IPS-NIHi7 (cell line): ENCODE data around the gene BDKRB2.

Experiments used
- DNase-seq: peaks from one replicate; pipeline ENCODE4 v3.0.0; 2012; ENCODE audit warnings: mixed read lengths; ENCODE audit errors: extremely low spot score

Gene BDKRB2

GRCh38 chr14:96204151-96205058, at the start of gene BDKRB2:
BDKRB2 (plus strand) TSS chr14:96204839; CDS start chr14:96237108, 32,269 bp downstream.
- peak; percentile 87 for DNase-seq

GRCh38 chr14:96154900-96155299, 49.7 kb upstream of the BDKRB2 start:
- DNase-seq, result no peak

GRCh38 chr14:96156804-96157760, 47.6 kb upstream of the BDKRB2 start:
- DNase-seq, result no peak

DNA sequence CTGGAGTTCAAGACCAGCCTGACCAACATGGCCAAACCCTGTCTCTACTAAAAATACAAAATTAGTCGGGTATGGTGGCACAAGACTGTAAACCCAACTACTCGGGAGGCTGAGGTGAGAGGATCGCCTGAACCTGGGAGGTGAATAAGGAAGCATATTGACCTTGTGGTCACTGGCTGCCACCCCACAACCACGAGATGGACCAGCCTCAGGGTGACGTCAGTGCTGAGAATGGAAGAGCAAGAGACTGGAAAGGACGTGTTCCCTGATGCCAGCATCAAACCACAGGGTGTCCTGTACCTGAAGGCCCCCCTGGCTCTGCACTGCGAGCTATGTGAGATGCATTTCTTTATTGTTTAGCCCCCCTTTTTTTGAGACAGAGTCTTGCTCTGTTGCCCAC, 45.9 kb upstream of the BDKRB2 start:
- no peak for DNase-seq

DNA sequence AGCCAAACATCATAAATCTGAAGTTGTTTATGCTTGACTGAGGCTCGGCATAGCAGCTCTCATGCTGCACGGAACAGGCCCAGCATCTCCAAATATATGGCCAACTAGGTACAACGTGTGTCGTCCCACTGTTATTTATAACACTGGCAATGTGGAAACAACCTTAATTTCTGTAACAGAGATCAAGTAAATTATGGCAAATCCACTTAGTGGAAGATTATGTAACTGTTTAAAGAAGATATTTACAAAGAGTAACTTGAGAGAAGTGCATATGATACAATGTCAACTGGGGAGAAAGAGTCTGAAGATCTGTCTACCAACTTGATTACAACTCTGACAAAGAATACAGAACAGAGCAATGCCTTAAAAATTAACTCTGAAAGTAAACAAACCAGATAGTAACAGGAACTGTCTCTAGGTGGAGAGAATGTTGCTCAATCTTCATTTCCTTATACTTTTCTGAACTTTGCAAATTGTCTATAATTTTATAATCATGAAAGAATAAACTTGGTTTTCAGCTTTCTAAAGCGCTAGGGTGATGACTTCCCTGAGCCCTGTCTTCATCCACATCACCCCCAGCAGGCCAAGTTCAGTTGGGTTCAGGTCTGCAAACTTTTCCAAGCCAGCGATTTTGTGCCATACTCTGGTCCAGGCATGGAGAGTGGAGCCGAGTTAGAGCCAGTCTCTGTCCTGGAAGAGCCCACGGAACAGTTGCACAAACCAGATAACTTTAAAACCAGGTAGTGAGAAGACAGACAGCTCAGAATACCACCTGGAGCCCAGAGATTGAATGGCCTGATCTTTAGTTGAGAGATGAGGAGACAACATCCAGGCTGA, 44.3 kb upstream of the BDKRB2 start:
- no peak for DNase-seq

DNA sequence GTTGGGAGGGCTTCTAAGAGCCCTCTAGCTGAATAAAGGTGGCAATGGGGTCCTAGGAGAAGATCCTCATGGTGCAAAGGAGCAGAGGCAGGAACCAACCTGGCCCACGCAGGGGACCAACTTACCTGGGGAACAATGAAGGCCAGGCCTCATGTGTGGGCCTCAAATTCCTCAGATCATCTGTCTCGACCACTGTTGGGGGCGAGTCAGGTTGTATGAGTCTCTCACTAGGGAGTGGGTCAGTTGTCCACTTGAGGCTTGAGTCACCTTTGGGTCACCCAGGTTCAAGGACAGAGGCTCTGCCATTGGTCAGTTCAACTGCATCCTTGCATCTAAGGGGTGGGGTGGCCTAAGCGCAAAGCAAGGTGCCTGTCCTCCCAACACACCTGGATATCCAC, 43.7 kb upstream of the BDKRB2 start:
- DNase-seq, result no peak

DNA sequence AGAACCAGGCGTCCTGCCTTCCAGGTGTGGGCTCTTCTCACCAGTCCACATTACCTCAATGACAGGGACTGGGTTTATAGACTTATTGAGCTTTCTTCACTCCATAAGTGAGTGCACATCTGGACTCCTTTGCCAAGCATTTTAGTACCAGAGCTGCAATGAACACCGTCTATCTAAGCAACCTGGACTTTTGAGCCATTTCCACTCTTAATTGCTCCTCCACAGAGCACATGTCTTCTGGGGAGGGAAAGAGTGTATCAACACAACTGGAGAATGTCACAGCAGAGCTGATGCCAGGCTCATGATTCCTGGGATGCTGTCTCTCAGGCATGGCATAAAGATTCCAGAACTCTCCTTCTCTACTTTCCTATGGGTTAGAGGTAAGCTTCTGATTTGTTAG, 43.0 kb upstream of the BDKRB2 start:
- no peak for DNase-seq

GRCh38 chr14:96162265-96162664, 42.4 kb upstream of the BDKRB2 start:
- DNase-seq, result no peak

DNA sequence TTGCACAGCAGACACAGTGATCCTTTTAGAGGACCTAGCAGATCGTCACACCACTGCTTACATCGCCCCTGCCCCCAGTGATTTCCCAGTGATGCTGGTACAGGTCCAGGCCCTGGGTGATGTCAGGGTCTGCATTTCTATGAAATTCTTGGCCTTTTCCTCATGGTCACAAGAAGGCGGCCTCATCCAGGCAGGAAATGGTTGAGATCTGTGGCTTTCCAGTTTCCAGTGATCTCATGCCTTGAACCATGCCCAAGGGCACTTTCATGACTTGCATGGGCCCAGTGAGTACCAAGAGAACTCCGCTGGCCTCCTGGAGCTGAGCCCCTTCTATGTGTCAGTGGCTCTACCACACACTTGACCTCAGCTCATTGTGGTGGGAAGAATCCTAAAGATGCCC, 41.9 kb upstream of the BDKRB2 start:
- no peak for DNase-seq

DNA sequence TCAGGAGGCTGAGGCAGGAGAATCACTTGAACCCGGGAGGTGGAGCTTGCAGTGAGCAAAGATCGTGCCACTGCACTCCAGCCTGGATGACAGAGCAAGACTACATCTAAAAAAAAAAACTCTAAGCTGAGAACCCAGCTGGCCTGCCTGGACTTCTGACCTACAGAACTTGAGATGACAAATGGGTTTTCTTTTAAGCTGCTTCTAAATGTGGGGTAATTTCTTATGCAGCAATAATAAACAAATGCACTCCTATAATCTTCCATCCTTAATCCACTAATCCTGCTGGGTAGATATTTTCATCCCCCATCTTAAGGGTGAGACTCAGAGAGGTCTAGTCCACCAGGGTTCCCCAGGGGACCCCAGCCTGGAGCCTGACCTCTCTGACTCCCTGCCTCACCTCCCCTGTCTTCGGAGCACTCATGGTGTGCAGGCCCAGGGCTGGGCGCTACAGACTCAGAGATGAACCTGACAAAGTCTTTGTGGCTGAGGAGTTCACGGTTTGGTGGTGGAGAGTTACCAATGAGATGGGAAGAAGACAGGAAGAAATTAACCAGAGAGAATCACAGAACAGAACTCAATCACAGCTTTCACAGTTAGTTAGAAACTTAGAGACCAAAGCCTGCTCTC, 39.7 kb upstream of the BDKRB2 start:
- no peak for DNase-seq

DNA sequence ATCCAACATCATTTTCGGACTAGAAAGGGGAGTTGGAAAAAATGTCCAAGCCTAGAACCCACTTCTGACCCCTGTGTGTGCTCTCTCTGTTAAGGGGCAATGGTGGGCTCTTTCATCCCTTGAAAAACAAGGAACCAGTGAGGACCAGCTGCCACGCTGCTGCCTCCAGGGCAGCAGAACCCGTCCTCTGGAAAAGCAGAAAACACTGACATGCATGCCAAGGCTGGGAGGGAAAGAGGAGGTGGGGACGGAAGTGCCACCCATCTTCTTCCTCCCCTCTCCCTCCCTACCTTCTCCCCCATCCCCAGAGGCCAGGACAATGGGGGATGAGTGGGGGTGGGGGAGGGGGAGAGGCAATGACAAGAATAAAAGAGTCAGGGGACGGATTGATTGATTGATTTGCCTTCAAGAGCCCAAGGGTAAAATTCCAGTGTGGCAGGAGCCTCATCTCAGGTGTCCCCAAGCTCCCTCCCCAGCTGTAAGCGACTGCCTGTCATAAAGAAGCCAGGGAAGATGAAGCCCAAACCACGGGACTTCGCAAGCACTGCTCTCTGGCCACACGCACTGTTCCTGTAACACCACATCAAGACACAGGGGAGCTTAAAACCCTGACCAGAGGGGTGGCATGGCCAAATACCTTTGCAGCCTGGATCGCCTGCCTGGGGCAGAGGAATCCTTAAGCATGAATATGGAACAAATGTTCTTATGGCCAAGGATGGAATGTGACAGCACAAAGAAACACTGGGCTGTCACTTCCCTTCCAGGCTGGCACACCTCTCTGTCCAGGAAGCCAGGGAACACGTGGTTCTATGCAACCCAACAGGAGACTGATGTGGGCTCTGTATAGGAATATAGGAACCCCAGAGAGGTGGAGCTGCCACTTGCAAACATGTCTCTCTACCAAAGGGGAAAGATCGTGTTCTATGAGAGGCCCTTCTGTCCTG, 38.9 kb upstream of the BDKRB2 start:
- no peak for DNase-seq

DNA sequence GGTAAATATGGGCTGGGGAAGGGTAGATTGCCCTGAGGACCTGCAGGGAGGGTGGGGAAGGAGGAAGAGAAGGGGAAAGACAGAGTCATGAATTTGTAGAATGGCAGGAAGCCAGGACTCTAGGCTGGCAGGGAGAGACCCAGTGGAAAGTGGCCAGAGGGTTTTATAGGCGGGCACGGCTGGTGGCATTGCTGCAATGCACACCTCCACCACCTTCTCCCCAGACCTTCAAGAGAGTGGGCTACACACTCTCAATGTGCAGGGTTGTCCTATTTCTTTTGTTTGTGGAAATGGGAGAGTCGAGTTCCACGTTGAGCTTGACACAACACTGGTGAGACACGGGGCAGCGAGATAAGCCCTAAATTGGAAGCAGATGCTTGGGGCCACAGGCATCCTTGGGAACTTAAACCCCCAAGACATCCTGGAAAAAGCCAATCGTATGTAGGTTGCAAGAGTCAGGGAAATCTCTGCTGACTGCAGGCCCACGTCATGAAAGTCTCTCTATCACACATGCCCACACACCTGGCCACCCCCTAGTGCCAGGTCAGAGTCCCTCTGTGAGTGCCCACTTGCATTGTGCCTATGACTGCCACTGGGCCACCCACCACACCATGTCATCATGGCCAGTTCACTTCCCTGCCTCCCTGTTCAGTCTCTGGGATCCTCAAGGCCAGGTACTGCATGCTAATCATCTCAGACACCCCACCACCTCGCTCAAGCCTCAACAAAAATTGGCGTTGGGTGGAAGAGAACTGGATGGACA, 38.0 kb upstream of the BDKRB2 start:
- DNase-seq, result no peak

DNA sequence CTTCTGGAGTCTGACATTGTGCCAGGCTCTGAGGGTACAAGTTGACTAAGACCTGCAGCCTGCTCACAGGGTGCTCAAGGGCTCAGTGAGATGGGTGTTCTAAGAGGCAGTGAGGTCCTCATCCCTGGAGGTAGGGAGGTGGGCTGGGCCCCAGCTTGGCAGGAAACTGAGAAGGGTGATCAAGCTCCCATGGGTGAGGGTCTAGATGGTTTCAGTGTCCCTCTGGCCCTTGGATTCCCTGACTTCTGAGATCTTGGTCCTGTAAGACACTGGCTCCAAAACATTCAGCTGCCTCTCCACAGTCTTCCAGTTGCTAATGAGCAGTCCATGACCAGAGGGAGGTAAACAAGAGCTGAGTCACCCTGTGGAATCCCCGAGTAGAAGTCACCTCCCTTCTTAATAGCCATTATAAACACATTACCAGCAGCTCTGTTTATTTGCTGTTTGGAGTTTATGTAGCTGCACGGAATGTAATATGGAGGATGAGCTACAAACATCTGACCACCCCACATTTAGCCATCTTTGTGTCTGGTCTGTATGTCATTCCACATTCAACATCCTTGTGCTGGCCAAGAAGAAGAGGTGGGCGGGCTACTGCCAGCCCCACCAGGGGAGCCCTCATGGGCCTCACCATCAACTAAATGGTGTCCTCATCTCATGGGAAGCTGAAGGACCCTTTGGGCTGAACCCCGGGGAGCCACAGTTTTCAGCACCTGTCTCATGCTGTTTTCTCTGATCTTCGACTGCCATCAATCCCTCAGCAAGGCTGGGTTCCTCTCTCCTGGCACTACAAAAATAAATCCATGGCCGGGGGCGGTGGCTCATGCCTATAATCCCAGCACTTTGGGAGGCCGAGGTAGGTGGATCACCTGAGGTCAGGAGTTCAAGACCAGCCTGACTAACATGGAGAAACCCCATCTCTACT, 37.2 kb upstream of the BDKRB2 start:
- DNase-seq, result peak; percentile 49

DNA sequence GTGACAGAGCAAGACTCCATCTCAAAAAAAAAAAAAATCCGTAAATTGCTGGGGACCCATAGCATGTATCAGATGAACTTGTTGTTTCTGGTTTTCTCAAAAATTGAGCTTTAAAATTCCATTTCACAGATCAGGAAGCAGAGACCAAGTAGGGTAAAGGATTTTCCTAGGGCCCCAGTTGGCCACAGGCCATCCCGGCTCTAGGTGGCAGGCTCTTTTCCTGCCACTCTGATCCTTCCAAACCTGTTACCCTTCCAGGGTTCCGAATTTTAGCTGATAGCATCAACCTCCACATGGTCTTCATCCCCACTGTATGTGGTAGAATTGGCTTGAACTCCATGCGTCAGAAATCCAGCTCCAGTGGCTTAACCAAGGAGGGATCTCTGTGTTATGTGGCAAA, 36.1 kb upstream of the BDKRB2 start:
- DNase-seq, result no peak

- DNase-seq, result no peak
These were observed 33.6 kb upstream of the BDKRB2 start for GRCh38 chr14:96170961-96171592.

GRCh38 chr14:96173636-96174475, 30.8 kb upstream of the BDKRB2 start:
- DNase-seq, result no peak

DNA sequence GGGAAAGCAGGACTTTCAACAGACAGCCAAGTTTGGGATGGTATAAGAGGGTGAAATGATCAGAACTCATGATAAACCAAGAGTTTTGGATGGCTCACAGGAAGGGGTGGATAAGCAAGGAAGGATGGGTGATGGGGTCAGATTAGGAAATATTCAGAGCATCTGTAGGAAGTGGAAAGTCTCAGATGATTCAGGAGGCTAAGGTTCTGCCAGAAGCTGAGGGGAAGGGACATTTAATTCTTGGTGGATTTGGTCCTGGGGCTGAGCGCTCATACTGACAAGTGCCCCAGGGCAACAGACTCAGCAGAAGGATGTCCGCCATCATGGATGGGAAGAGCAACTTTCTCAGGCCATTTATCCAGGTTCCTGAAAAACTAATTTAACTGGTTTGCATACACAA, 28.4 kb upstream of the BDKRB2 start:
- no peak for DNase-seq
